Activated naive CD4-positive, alpha-beta T cell treated with Interleukin-2 at 50 U/mL for 16 hours (primary cell): ENCODE results near the gene MLLT1.

Source experiments
- DNase-seq: peaks from one replicate; pipeline ENCODE4 v3.0.0-alpha.2; 2020

The MLLT1 gene

GRCh38 chr19:6233827-6234511 lies 45.8 kb downstream of the MLLT1 start:
- DNase-seq: no peak

GRCh38 chr19:6233056-6233826 lies 46.5 kb downstream of the MLLT1 start:
- no peak for DNase-seq

DNA sequence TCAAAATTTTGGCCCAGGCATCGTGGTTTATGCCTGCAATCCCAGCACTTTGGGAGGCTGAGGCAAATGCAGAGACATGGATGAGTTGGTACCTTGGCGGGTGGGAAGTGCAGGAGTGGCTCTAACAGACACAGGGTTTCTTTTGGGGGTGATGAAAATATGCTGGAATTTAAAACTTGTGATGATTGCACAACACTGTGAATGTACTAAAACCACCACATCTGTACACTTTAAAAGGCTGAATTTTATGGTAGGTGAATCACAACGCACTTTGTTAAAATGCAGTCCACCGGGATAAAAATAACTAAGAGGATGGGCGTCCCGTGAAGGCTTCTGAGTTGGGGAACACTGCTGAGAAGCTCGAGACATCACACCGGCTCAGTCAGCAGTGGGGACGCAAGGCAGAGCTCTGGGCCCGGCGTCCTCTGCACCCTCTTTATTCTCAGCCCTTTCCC lies 47.1 kb downstream of the MLLT1 start:
- DNase-seq: no peak

- no peak for DNase-seq
These were observed 48.8 kb downstream of the MLLT1 start for GRCh38 chr19:6230991-6231448.

DNA sequence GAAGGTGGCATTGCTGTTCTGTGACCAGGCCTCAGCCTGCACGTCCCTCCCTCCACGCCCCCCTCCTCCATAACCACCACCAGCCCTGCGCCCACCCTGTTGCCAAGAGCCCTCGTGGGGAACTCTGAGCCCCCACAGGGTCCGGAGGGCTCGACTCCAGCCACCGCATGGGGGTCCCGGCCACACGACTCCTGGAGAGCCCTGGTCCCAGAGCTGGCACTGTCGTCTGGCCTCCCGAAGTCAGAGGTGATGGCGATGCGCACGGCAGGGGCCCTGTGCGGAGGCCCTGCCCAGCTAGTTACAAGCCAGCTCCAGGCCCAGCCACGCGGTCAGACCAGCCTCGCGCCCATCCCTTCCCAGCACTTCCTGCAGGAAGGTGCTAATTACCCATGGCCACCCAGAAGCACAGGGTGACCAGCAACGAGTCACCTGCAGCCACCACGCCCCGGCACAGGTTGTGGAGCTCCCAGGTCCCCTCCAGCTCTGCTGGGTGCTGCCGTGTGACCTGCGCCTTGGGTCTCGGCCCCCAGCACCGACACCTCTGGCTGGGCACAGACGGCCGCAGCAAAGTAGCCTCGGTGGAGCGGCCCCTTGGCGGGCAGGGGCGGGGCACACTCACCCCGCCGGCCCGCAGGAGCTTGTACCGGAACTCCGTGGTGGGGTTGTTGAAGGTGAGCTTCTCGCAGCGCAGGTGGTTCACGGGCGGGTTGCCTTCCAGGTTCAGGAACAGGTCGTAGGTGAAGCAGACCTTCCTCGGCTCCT lies 49.6 kb downstream of the MLLT1 start:
- DNase-seq: no peak

DNA sequence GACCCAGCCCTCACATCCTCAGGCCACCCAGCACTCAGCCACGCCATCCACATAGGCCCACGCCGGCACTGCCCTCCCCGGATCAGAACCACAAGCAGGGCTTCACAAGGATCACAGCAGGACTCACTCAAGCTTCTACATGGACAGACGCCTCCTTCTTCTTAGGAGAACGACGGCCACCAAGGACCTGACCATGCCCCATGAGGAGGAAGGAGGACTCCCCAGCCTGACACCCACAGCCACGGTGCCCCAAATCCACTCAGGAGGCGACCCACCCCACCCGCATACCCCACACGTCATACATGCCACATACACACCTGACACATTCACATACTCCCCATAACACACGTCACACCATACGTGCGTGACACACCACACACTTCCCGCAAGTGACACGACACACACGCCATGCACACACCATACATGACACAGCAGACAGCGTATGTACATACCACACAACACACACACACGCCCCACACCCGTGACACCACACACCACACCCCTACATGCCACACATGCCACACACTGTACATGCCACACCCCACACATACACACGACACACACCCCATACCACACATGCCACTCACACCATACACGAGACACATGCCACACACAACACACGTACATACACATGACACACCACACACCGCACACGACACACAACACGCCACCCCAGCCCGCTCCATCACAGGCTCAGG lies 50.4 kb downstream of the MLLT1 start:
- no peak for DNase-seq

DNA sequence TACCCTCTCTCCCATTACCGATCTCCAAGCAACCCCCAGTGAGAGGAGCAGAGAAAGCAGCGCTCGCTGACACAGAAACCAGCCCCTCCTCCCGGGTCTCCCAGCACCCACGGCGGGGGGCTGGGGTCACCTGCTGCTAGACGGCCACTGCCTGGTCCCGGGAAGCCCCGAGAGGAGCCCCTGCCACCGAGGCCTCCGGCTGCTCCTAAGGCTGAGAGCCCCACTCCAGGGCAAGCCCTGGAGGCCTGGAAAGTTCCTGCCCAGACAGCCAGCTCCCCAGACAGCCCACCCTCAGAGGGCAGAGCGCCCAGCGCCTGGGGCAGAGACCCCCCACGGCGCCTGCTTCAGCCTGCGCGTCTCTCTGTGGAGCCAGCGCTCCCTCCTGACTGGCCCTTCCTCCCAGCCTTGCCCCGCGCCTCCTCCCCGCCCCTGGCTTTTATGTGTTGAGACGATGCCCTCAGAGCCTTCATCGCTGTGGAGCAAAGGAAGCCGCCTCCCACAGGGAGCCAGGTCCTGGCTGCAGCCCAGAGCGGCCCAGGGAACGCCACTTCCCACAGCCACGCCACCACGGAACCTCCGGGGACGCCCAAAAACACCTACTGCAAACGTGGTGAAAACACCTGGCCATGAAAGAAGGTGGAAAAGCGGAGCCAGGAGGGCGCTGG lies 51.1 kb downstream of the MLLT1 start:
- DNase-seq: no peak

DNA sequence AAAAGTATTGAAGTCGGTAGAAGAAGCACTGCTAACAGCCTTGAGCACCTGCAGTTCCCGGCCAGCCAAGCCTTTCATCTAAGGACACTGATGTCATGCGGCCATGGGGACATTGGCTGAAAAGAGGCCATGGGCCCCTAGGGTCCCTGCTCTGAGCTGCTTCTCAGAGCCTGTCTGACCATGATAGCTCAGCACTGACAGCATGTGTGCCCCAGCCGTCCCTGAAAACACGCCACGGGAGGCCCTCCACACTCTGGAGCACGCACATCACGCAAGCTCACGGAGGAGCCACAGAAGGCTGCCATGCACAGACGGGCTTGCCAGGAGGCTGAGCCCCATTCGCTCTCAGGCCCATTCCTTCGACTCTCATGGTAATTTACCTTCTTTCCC lies 51.8 kb downstream of the MLLT1 start:
- no peak for DNase-seq

DNA sequence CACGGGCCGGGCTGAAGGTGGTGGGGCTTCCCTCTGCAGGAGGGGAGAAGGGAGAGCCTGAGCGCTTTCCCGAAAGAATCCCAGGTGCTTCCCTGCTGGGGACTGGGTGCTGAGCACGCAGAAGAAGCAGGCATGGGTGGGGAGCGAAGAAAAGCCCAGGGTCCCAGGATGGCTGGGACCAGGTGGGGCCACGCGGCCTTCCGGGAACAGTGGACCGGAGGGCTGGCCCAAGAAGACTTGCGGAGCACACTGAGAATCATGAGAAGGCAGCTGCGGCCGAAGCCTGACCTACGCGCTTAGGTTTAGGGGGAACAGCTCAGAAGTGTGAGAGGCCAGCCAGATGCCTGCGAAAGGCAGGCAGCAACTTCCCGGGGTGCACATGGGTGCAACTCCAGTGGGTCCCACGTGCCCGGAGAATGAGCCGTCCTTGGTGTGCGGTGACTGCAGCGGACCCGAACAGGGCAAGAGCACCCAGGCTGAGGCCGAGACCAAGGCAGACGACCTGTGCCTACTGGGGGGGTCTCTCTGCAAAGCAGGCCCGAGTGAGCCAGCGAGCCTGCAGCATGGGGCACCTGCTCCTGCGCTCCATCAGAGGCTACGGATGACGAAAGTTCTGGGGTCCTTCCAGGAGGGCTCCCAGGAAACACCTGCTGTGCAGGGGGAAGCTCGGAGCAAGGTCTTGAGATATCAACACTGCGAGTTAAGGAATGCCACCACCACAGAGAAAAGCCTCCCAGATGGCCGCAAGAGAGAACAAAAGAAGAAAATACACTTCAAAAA lies 52.4 kb downstream of the MLLT1 start:
- no peak for DNase-seq

GRCh38 chr19:6226444-6227155 lies 53.2 kb downstream of the MLLT1 start:
- DNase-seq: no peak

DNA sequence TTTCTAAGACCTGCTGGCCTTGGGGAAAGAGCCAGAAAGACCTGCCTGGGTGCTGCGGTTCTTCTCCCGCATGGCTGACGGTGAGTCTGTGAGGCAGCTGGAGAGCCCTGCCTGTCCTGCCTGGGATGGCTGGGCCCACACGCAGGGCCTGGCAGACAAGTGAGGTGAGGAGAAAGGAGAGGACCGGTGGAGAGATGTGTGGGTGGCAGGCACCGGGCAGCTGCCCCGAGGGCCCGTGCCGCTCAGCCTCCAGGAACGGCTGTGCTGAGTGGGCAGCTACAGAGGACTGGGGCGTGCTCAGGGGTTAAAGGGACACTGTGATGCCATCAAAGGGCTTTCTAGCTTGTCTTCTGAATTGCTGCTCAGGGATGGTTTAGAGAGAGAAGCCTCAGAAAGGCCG lies 53.8 kb downstream of the MLLT1 start:
- DNase-seq: no peak

- DNase-seq: no peak
These were observed 54.4 kb downstream of the MLLT1 start for GRCh38 chr19:6225232-6225865.

GRCh38 chr19:6224308-6224675 lies 55.5 kb downstream of the MLLT1 start:
- DNase-seq: no peak

GRCh38 chr19:6223461-6224307 lies 56.1 kb downstream of the MLLT1 start:
- no peak for DNase-seq

DNA sequence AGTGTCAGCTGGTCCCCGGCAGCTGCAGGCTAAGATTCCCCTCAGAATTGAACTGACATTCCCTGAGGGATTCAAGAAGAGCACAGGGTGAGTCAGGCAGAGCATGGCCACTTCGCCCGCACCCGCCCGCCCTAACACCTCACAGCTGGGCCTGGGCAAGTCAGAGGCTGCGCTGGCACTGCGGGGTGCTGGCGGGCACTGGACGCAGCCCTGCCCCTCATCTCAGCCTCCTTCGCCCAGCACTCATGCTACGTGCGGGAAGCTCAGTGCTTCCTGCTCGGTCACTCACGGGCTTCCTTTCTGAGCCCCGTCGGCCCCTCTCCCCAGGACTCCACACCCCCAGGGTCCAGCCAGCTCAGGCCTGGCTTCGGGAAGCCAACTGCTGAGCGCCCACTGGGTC lies 56.9 kb downstream of the MLLT1 start:
- DNase-seq: no peak

- DNase-seq: no peak
These were observed 57.7 kb downstream of the MLLT1 start for GRCh38 chr19:6221878-6222746.

DNA sequence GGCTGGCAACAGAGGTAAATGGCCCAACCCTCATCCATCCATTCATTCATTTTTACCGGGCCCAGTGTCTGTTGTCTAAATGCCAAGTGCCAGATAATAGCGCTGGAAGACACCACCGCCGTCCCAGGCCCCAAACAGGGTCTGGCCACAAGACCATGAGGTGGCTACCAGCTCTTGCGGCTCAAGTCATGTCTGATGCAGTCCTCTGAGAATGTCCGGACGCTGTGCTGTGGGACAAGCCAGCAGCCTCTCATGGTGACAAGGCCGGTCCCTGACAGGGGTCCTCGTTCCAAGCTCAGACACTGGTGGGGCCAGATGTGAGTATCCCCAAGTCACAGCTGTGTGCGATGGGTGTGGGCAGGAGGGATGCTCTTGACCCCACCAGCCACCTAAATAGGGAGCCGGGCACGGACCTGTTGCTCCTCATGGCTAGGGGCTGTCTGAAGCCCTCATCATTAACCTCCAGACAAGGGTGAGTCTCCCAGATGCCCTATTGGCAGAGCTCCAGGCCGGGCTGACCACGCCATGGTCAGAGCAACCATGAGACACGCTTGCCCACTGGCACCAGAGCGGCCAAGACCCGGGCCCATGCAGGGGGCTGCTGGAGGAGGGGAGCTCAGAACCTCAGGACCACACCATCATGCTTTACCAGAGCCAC lies 58.4 kb downstream of the MLLT1 start:
- no peak for DNase-seq
